Activated naive CD4-positive, alpha-beta T cell treated with anti-CD3 and anti-CD28 coated beads for 36 hours (primary cell): Measurements from ENCODE around the gene NOD2. TPM values are rescaled to one million over a fixed set of nuclear protein-coding genes. Genes with fewer than 3 reads are reported as not detected.

Experiments used
- CTCF ChIA-PET: fragments of 350-600 bp; sonication (Branson Sonifier 250); formaldehyde crosslinking; loops from one replicate; lab custom pipeline; 2021; ENCODE audit warnings: antibody characterized with exemption; lab: Charles Lee
- DNase-seq: peaks from one replicate; pipeline ENCODE4 v3.0.0-alpha.2; 2020
- H3K27ac Mint-ChIP-seq: one replicate; pipeline ENCODE4 v1.8.0; 2021; ENCODE audit warnings: mild to moderate bottlenecking, mixed read lengths
- H3K27me3 Mint-ChIP-seq: one replicate; pipeline ENCODE4 v1.8.0; 2021; ENCODE audit warnings: low read depth, mixed read lengths
- H3K36me3 Mint-ChIP-seq: one replicate; pipeline ENCODE4 v1.8.0; 2021; ENCODE audit warnings: low read depth, mixed read lengths
- H3K4me1 Mint-ChIP-seq: one replicate; pipeline ENCODE4 v1.8.0; 2021; ENCODE audit warnings: low read depth, mixed read lengths
- H3K4me3 Mint-ChIP-seq: one replicate; pipeline ENCODE4 v1.8.0; 2021; ENCODE audit warnings: mild to moderate bottlenecking, moderate library complexity, mixed read lengths
- H3K9me3 Mint-ChIP-seq: one replicate; pipeline ENCODE4 v1.8.0; 2021; ENCODE audit warnings: mixed read lengths
- intact Hi-C: fragments of 100-400 bp; cut with micrococcal nuclease; formaldehyde crosslinking; loops from one replicate; pipeline ENCODE4 v1.15.1; 2023
- total RNA-seq, 2 experiments: library from RNA; stranded (reverse); gene quantifications; one replicate each; pipeline ENCODE4 v1.2.3, GENCODE V29; 2021

The NOD2 gene
- total RNA-seq, 2 experiments from 2014 or later = 1.2 to 1.7 TPM

GRCh38 chr16:50662306-50662940, 31.0 kb upstream of the NOD2 start:
- CTCF ChIA-PET = interaction anchor here (0.6 to 21.8 kb wide), 7 partner anchors 9 to 291 kb away, joined by 3 to 347 read pairs (median 4); partner anchors contain the start of gene SNX20
- DNase-seq = no peak
- no peaks in the 10 kb centered on the region for H3K27me3 Mint-ChIP-seq
- no peak overlapping the region for H3K27ac Mint-ChIP-seq
- no peaks in the 10 kb centered on the region for H3K36me3 Mint-ChIP-seq
- peaks cover 2% of the 10 kb centered on the region for H3K9me3 Mint-ChIP-seq
- H3K4me3 Mint-ChIP-seq = no peak overlapping the region
- intact Hi-C loops = no loop called here
- H3K4me1 Mint-ChIP-seq = peaks cover 17% of the 10 kb centered on the region

- Mint-ChIP-seq H3K27ac (no peak overlapping the region), H3K4me3 (no peak overlapping the region), H3K9me3 (peaks cover 2% of the 10 kb centered on the region), H3K36me3 (peaks cover 2% of the 10 kb centered on the region), H3K4me1 (peaks cover 29% of the 10 kb centered on the region), H3K27me3 (no peaks in the 10 kb centered on the region)
- CTCF ChIA-PET = interaction anchor here (0.7 to 24.9 kb wide), 19 partner anchors 8 to 422 kb away, joined by 3 to 532 read pairs (median 4); partner anchors contain the start of genes CYLD and SNX20
- intact Hi-C loops = loop anchor here (2.0 kb wide), 1 partner anchor 399 kb away; no protein-coding TSS in a partner anchor
- DNase-seq = no peak
These were observed 29.1 kb upstream of the NOD2 start for GRCh38 chr16:50664270-50664669.

GRCh38 chr16:50665128-50665878, 28.1 kb upstream of the NOD2 start:
- CTCF ChIA-PET = interaction anchor here (0.6 to 24.9 kb wide), 64 partner anchors 9 to 640 kb away, joined by 3 to 532 read pairs (median 4); partner anchors contain the start of genes CNEP1R1, CYLD and SNX20
- peaks cover 4% of the 10 kb centered on the region for H3K36me3 Mint-ChIP-seq
- H3K27me3 Mint-ChIP-seq = no peaks in the 10 kb centered on the region
- peak; percentile 89 for DNase-seq
- peaks cover 2% of the 10 kb centered on the region for H3K9me3 Mint-ChIP-seq
- intact Hi-C loops = loop anchor here (1.0 to 2.0 kb wide), 5 partner anchors 118 to 641 kb away; no protein-coding TSS in a partner anchor
- H3K27ac Mint-ChIP-seq = peak overlapping the region; percentile 72
- peaks cover 29% of the 10 kb centered on the region for H3K4me1 Mint-ChIP-seq
- peak overlapping the region; percentile 57 for H3K4me3 Mint-ChIP-seq

DNA sequence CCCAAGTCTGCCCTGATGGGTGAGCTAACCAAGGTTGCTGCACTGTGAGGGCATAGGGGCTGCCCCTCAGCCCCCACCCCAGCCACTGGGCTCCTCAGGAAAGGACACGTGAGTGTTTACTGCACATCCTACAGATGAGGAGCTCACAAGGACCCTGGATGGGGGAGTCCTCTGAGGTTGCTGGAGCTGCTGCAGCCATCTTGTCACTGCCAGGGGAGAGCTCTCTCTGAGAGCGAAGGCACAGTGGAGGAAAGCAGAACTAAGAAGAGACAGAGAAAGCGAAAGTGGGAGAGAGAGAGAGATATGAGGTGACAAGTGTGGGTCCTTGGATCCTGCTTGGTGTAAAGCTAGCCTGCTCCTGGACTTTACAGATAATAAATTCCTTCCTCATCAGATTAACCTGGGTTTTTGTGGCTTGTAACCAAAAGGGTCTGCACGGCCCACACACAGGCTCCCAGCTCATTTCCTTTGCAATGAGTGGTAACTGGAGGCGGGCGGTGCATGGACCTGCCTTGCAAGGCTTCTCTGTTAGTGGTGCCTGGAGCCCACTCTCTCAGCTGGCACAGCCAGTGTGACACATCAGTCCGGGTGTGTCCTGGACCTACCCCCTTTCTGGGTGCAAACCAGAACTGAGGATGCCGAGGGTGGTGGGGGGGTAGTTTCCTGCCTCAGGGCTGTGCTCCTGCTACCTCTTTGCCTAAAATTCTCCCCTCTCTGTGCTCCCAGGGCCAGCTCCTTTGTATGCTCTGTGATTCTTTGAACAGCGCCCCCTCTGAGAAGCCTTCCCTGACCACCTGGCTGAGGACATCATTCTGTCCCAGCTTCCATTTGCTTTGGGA, 26.5 kb upstream of the NOD2 start:
- intact Hi-C loops = loop anchor here (1.0 to 2.0 kb wide), 5 partner anchors 18 to 340 kb away; no protein-coding TSS in a partner anchor
- CTCF ChIA-PET = interaction anchor here (0.6 to 24.9 kb wide), 44 partner anchors 13 to 642 kb away, joined by 3 to 532 read pairs (median 6); partner anchors contain the start of genes CNEP1R1, CYLD and SNX20
- DNase-seq = peak; percentile 71
- Mint-ChIP-seq H3K36me3 (peaks cover 16% of the 10 kb centered on the region), H3K27me3 (no peaks in the 10 kb centered on the region), H3K4me3 (peak overlapping the region; percentile 76), H3K27ac (peak overlapping the region; percentile 94), H3K4me1 (peaks cover 35% of the 10 kb centered on the region), H3K9me3 (peaks cover 9% of the 10 kb centered on the region)

- CTCF ChIA-PET = interaction anchor here (0.8 to 24.9 kb wide), 32 partner anchors 13 to 643 kb away, joined by 3 to 532 read pairs (median 4); partner anchors contain the start of genes CNEP1R1, CYLD and SNX20
- peak; percentile 38 for DNase-seq
- Mint-ChIP-seq H3K27me3 (no peaks in the 10 kb centered on the region), H3K36me3 (peaks cover 25% of the 10 kb centered on the region), H3K27ac (peak overlapping the region; percentile 94), H3K4me1 (peaks cover 35% of the 10 kb centered on the region), H3K4me3 (peak overlapping the region; percentile 76), H3K9me3 (peaks cover 16% of the 10 kb centered on the region)
- intact Hi-C loops = loop anchor here (1.0 to 2.0 kb wide), 5 partner anchors 17 to 341 kb away; no protein-coding TSS in a partner anchor
These were observed 25.7 kb upstream of the NOD2 start for GRCh38 chr16:50667497-50668367.

- no peak overlapping the region for H3K4me3 Mint-ChIP-seq
- peaks cover 20% of the 10 kb centered on the region for H3K9me3 Mint-ChIP-seq
- CTCF ChIA-PET = interaction anchor here (0.8 to 24.9 kb wide), 18 partner anchors 12 to 341 kb away, joined by 3 to 532 read pairs (median 4); partner anchors contain the start of genes CYLD and SNX20
- H3K36me3 Mint-ChIP-seq = peaks cover 31% of the 10 kb centered on the region
- no peaks in the 10 kb centered on the region for H3K27me3 Mint-ChIP-seq
- no peak for DNase-seq
- H3K27ac Mint-ChIP-seq = peak overlapping the region; percentile 94
- intact Hi-C loops = no loop called here
- peaks cover 35% of the 10 kb centered on the region for H3K4me1 Mint-ChIP-seq
These were observed 24.9 kb upstream of the NOD2 start for GRCh38 chr16:50668368-50669008.

DNA sequence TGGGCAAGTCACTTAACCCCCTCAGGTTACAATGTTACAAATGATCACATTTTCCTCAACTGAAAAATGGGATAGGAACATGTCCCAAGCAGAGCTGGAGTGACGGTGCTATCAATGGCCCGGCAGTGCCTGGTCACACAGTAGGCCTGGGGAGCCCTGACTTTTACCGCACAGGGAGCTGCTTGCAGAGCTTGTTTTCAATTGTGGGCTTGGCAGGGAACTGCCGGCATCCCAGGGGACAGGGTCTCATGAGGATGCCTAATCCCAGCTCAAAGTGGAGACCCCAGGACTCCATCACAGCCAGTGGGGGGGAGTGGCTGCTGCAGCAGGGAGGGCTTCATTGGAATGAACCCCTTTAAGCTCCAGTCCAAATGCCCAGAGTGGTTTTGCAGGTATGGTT, 23.7 kb upstream of the NOD2 start:
- Mint-ChIP-seq H3K4me1 (peaks cover 35% of the 10 kb centered on the region), H3K36me3 (peaks cover 41% of the 10 kb centered on the region), H3K27me3 (no peaks in the 10 kb centered on the region), H3K9me3 (peaks cover 23% of the 10 kb centered on the region), H3K4me3 (no peak overlapping the region), H3K27ac (no peak overlapping the region)
- intact Hi-C loops = no loop called here
- CTCF ChIA-PET = interaction anchor here (0.9 to 24.9 kb wide), 6 partner anchors 11 to 137 kb away, joined by 3 to 532 read pairs (median 127); partner anchors contain the start of genes CYLD and SNX20
- no peak for DNase-seq

GRCh38 chr16:50670476-50670875, 22.9 kb upstream of the NOD2 start:
- CTCF ChIA-PET = interaction anchor here (0.7 to 24.9 kb wide), 8 partner anchors 9 to 344 kb away, joined by 3 to 532 read pairs (median 6); partner anchors contain the start of genes CYLD and SNX20
- no peak for DNase-seq
- Mint-ChIP-seq H3K4me3 (no peak overlapping the region), H3K36me3 (peaks cover 48% of the 10 kb centered on the region), H3K27me3 (no peaks in the 10 kb centered on the region), H3K9me3 (peaks cover 23% of the 10 kb centered on the region), H3K27ac (peak overlapping the region; percentile 30), H3K4me1 (peaks cover 30% of the 10 kb centered on the region)
- intact Hi-C loops = no loop called here

DNA sequence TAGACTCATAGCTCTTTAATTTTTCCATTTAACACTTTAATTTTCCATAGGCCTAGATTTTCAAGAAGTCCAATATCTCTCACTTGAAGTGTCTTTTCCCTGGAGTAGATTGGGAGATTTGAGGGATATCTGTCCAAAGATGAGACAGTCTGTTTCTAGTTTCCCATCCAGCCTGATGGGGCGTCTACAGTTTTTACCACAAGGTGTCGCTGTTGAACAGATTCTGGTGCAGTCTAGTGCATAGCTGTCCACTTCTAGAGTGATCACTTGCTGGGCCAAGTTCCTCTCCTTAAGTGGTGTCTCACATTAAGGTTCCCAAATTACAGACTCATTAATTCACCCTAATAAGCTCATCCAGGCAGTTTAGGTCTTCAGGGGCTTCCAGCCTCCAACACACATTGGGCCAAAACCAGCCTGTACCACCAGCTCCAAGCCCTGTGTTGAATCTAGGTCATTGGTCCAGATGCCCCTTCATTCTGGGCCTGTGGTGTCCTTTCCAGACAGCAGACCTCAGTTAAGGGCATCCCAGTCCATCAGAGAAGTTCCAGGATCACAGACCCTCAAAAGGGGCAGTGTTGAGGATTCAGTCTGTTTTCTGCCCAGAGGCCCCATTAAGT, 21.7 kb upstream of the NOD2 start:
- Mint-ChIP-seq H3K27me3 (no peaks in the 10 kb centered on the region), H3K27ac (peak overlapping the region; percentile 84), H3K4me1 (peaks cover 29% of the 10 kb centered on the region), H3K36me3 (peaks cover 60% of the 10 kb centered on the region), H3K9me3 (peaks cover 23% of the 10 kb centered on the region), H3K4me3 (no peak overlapping the region)
- peak; percentile 82 for DNase-seq
- CTCF ChIA-PET = interaction anchor here (0.6 to 24.9 kb wide), 24 partner anchors 9 to 345 kb away, joined by 3 to 532 read pairs (median 4); partner anchors contain the start of genes CYLD and SNX20
- intact Hi-C loops = loop anchor here (1.0 kb wide), 2 partner anchors 76 to 135 kb away; no protein-coding TSS in a partner anchor
